Liver (tissue), 2 donors: ENCODE measurements around the gene NEK8.

Experiments used
- MAX ChIP-seq: IDR thresholded peaks from 2 replicates; pipeline ENCODE4 v1.6.1; 2016; ENCODE audit warnings: antibody characterized with exemption
- RAD21 ChIP-seq, 2 donors: IDR thresholded peaks; 2 replicates each; pipeline ENCODE4 v1.6.1; 2016; ENCODE audit warnings: antibody characterized with exemption in 2 of 2, mild to moderate bottlenecking in 2 of 2
- YY1 ChIP-seq: IDR thresholded peaks from 2 replicates; pipeline ENCODE4 v1.6.1; 2016; ENCODE audit warnings: antibody characterized with exemption, mild to moderate bottlenecking
- TF ChIP-seq, protein P1 (sequence below): IDR thresholded peaks from 2 replicates; pipeline ENCODE4 v1.6.1; 2016; ENCODE audit warnings: antibody characterized with exemption, mild to moderate bottlenecking
- donor health status: healthy.

GRCh38 chr17:28698253-28698941, 30.2 kb upstream of the NEK8 start:
- TF ChIP-seq MAX (peak; percentile 67), YY1 (peak; percentile 38), RAD21 (IDR thresholded peaks at IDR 0.05) (peak in 1 of 2 donors; percentile 64)
- TF ChIP-seq, protein P1, sequence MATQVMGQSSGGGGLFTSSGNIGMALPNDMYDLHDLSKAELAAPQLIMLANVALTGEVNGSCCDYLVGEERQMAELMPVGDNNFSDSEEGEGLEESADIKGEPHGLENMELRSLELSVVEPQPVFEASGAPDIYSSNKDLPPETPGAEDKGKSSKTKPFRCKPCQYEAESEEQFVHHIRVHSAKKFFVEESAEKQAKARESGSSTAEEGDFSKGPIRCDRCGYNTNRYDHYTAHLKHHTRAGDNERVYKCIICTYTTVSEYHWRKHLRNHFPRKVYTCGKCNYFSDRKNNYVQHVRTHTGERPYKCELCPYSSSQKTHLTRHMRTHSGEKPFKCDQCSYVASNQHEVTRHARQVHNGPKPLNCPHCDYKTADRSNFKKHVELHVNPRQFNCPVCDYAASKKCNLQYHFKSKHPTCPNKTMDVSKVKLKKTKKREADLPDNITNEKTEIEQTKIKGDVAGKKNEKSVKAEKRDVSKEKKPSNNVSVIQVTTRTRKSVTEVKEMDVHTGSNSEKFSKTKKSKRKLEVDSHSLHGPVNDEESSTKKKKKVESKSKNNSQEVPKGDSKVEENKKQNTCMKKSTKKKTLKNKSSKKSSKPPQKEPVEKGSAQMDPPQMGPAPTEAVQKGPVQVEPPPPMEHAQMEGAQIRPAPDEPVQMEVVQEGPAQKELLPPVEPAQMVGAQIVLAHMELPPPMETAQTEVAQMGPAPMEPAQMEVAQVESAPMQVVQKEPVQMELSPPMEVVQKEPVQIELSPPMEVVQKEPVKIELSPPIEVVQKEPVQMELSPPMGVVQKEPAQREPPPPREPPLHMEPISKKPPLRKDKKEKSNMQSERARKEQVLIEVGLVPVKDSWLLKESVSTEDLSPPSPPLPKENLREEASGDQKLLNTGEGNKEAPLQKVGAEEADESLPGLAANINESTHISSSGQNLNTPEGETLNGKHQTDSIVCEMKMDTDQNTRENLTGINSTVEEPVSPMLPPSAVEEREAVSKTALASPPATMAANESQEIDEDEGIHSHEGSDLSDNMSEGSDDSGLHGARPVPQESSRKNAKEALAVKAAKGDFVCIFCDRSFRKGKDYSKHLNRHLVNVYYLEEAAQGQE, result peak; percentile 76
